Smooth muscle cell (in vitro differentiated cells): ENCODE data around the gene FOXP4. TPM values are rescaled to one million over a fixed set of nuclear protein-coding genes. Genes with fewer than 3 reads are reported as not detected.

Experiments
- DNase-seq: peaks from one replicate; lab custom pipeline; 2025; ENCODE audit not compliant: unreplicated experiment; lab: John Stamatoyannopoulos, UW
- H2AFZ ChIP-seq: fragments of 200-600 bp; sonication (generic); 2 replicates; pipeline ENCODE4 v1.6.0; 2016; ENCODE audit warnings: antibody characterized with exemption, low read depth, mild to moderate bottlenecking
- H3F3A ChIP-seq: fragments of 200-600 bp; sonication (generic); 2 replicates; pipeline ENCODE4 v1.6.0; 2017; ENCODE audit warnings: antibody characterized with exemption, low read depth
- H3K27ac ChIP-seq: fragments of 200-600 bp; sonication (generic); 2 replicates; pipeline ENCODE4 v1.5.1; 2016; ENCODE audit warnings: low read depth, mild to moderate bottlenecking
- H3K27me3 ChIP-seq: fragments of 200-600 bp; sonication (generic); 2 replicates; pipeline ENCODE4 v1.6.1; 2016; ENCODE audit warnings: low read depth, mild to moderate bottlenecking
- H3K36me3 ChIP-seq: fragments of 200-600 bp; sonication (generic); 2 replicates; pipeline ENCODE4 v1.5.1; 2016; ENCODE audit warnings: low read depth
- H3K4me1 ChIP-seq: fragments of 200-600 bp; sonication (generic); 2 replicates; pipeline ENCODE4 v1.5.1; 2016; ENCODE audit warnings: low read depth
- H3K4me2 ChIP-seq: fragments of 200-600 bp; sonication (generic); 2 replicates; pipeline ENCODE4 v1.6.0; 2016; ENCODE audit warnings: mild to moderate bottlenecking
- H3K4me3 ChIP-seq: fragments of 200-600 bp; sonication (generic); 2 replicates; pipeline ENCODE4 v1.5.1; 2016; ENCODE audit warnings: mild to moderate bottlenecking
- H3K79me2 ChIP-seq: fragments of 200-600 bp; sonication (generic); 2 replicates; pipeline ENCODE4 v1.6.0; 2016; ENCODE audit warnings: low read depth, mild to moderate bottlenecking
- H3K9ac ChIP-seq: fragments of 200-600 bp; sonication (generic); 2 replicates; pipeline ENCODE4 v1.6.0; 2016; ENCODE audit warnings: low read depth
- H3K9me3 ChIP-seq: fragments of 200-600 bp; sonication (generic); replicated peaks from 2 replicates; pipeline ENCODE4 v1.5.1; 2016; ENCODE audit warnings: low read depth
- H4K20me1 ChIP-seq: fragments of 200-600 bp; sonication (generic); 2 replicates; pipeline ENCODE4 v1.6.0; 2016; ENCODE audit warnings: low read depth
- CTCF ChIP-seq: fragments of 200-600 bp; sonication (generic); IDR thresholded peaks from 2 replicates; pipeline ENCODE4 v1.5.1; 2017; ENCODE audit warnings: borderline replicate concordance, mild to moderate bottlenecking, antibody characterized with exemption; ENCODE audit not compliant: insufficient read depth, poor library complexity, severe bottlenecking
- WGBS: methylation state at CpG from one replicate; pipeline ENCODE4 v1.1.7; 2016; ENCODE audit warnings: low lambda C conversion rate; 5-methylcytosine and 5-hydroxymethylcytosine counted together
- polyA plus RNA-seq: library from polyadenylated mRNA; unstranded; fragments of >200 nt; fragmentation: Nextera tagmentation; extraction: Ambion mirVana; gene quantifications from 2 replicates; pipeline ENCODE4 v1.2.1, GENCODE V29; 2016
- total RNA-seq: library from RNA; depleted of rRNA; stranded (reverse); fragments of >200 nt; gene quantifications from 2 replicates; pipeline ENCODE4 v1.2.3, GENCODE V29; 2014

FOXP4 gene
- total and polyA plus RNA-seq, 2 experiments from 2014 or later = 5.3 to 31.9 TPM

DNA sequence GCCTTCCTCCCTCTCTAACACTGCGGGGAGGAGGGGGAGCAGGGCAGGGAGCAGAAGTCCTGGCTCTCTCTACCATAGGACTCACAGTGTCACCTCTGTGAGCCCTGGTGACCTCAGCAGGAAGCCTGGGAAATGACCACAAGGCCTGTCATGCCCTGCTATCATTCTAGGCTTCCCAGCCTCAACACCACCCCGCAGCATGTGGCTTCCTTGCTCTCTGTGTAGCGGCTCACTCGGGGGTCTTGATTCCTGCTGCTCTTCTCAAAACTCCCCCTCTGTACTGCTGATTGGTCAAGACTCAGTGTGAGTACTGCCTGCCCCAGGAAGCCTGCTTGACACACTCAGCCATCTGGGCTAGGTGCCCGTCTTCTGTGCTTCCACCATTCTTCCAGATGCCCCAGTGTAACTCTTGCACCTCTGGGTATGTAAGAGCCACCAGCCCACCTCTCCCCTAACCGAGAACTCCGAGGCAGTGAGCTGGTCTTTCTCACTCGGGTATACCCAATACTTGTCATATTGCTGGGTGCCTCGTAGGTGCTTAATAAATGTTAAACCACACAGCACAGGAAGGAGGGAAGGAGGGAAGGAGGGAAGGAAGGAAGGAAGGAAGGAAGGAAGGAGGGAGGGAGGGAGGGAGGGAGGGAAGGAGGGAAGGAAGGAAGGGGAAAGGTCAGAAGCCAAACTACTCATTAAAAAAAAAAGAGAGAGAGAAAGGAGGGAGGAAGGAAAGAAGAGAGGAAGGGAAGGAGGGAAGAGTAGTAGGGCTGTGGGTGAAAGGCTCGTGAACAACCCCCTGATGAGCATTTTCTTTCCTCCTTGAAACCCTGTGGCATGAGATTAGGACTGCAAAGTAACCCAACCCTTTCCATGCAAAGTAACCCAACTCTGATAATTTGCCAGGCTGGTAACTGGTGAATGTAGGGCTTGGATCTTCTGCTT is 97.0 kb downstream of the FOXP4 start:
- 70% methylated on average over 10 of the region's 10 CpGs for WGBS
- peak overlapping the region; percentile 31 for H3K27ac ChIP-seq
- no peak overlapping the region for H3K9ac ChIP-seq
- no peak for DNase-seq
- H3K36me3 ChIP-seq = no peaks in the 10 kb centered on the region
- H2AFZ ChIP-seq = no peak overlapping the region
- TF ChIP-seq CTCF = no peak
- H3K9me3 ChIP-seq = no peaks in the 10 kb centered on the region
- H4K20me1 ChIP-seq = peaks cover 92% of the 10 kb centered on the region
- no peaks in the 10 kb centered on the region for H3K27me3 ChIP-seq
- H3K4me3 ChIP-seq = no peak overlapping the region
- peaks cover 47% of the 10 kb centered on the region for H3K79me2 ChIP-seq
- peaks cover 54% of the 10 kb centered on the region for H3K4me1 ChIP-seq
- H3F3A ChIP-seq = peaks cover 37% of the 10 kb centered on the region
- H3K4me2 ChIP-seq = peak overlapping the region; percentile 63

DNA sequence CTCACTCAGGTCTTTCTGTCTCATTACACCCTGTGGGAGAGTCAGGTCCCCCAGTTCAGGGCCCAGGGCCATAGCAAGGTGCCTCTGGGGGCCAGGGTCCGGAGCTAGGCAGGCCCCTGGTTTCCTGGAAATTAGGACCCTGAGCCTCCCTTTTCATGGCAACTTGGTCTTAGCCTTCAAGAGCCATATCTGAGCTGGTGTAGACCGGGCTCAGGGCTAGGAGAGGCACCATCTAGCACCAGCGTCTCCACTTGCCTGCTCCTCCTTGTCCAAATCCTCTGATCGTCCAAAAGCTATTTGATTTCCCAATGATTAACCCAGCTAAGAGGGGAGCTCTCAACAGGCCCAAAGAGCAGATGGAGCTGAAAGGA is 97.7 kb downstream of the FOXP4 start:
- H3K36me3 ChIP-seq = no peaks in the 10 kb centered on the region
- no peak overlapping the region for H3K4me3 ChIP-seq
- H3F3A ChIP-seq = peaks cover 37% of the 10 kb centered on the region
- no peak overlapping the region for H2AFZ ChIP-seq
- no peak for TF ChIP-seq CTCF
- no peaks in the 10 kb centered on the region for H3K27me3 ChIP-seq
- WGBS = 85% methylated on average over 4 of the region's 4 CpGs
- H4K20me1 ChIP-seq = peaks cover 98% of the 10 kb centered on the region
- peak overlapping the region; percentile 16 for H3K27ac ChIP-seq
- H3K9ac ChIP-seq = no peak overlapping the region
- peaks cover 54% of the 10 kb centered on the region for H3K4me1 ChIP-seq
- DNase-seq = no peak
- peak overlapping the region; percentile 63 for H3K4me2 ChIP-seq
- H3K79me2 ChIP-seq = peaks cover 43% of the 10 kb centered on the region
- H3K9me3 ChIP-seq = no peaks in the 10 kb centered on the region

DNA sequence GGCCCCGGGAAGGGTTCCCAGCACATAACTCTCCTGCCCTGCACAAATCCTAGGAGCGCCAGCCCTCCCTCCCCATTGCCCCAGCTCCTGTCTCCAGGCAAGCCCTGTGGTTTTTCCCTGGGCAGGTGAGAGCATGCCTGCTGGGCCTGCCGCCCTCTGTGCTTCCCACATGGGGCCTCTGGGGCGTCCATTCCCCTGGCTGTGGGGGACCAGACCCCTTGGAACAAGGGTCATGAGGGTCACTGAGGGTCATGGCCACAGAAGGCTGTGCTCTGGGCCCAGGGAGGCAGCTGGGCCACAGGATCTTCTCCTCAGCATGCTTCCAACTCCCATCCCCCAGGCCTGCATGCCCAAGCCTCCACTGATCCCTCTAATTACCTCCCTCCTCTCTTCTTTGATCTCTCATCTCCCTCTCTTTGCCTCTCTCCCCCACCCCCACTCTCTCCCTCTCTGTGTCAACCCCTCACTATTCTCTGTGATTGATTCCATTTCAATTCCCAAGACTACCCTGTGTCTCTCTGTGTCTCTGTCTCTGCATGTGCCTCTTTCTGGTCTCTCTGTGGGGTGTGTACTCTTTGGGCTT is 98.2 kb downstream of the FOXP4 start:
- H4K20me1 ChIP-seq = peaks cover 100% of the 10 kb centered on the region
- no peak overlapping the region for H3K4me3 ChIP-seq
- H3K36me3 ChIP-seq = no peaks in the 10 kb centered on the region
- no peak overlapping the region for H2AFZ ChIP-seq
- TF ChIP-seq CTCF = no peak
- no peak for DNase-seq
- peaks cover 38% of the 10 kb centered on the region for H3K79me2 ChIP-seq
- peak overlapping the region; percentile 24 for H3K27ac ChIP-seq
- peaks cover 54% of the 10 kb centered on the region for H3K4me1 ChIP-seq
- H3K27me3 ChIP-seq = no peaks in the 10 kb centered on the region
- H3F3A ChIP-seq = peaks cover 37% of the 10 kb centered on the region
- 30% methylated on average over 3 of the region's 4 CpGs for whole genome bisulfite sequencing
- H3K9me3 ChIP-seq = no peaks in the 10 kb centered on the region
- peak overlapping the region; percentile 63 for H3K4me2 ChIP-seq
- H3K9ac ChIP-seq = no peak overlapping the region
